ENCODE results near the gene MYLK. TPM values are rescaled to one million over a fixed set of nuclear protein-coding genes. Genes with fewer than 3 reads are reported as not detected.
A peak's percentile ranks its signal among the peaks of the same experiment; 100 is the strongest.

The MYLK gene
- total RNA-seq, 1 donor from 2014 or later: 26.6 TPM

- no peak overlapping the region for H3K27ac ChIP-seq (ENCODE audit: low read depth, low read length)
- H3K27me3 ChIP-seq (ENCODE audit: control insufficient read depth in 3 of 3, insufficient read depth in 3 of 3, low read length in 3 of 3): no peaks in the 10 kb centered on the region
- peaks cover 0 to 10% (median 4%) of the 10 kb centered on the region in 3 donors for H3K4me1 ChIP-seq (ENCODE audit: control insufficient read depth in 3 of 3, insufficient read depth in 3 of 3, low read length in 3 of 3)
- no peak overlapping the region for H3K4me3 ChIP-seq (ENCODE audit: low read length in 3 of 3)
- H3K36me3 ChIP-seq (ENCODE audit: control insufficient read depth in 3 of 3, insufficient read depth in 3 of 3, low read length in 3 of 3): no peaks in the 10 kb centered on the region
- H3K9me3 ChIP-seq (ENCODE audit: control insufficient read depth in 3 of 3, low read length in 3 of 3): no peaks in the 10 kb centered on the region
- no peak overlapping the region for H3K9ac ChIP-seq (ENCODE audit: low read depth in 1 of 3, low read length in 3 of 3)
Measured at GRCh38 chr3:123802007-123802625, 82.0 kb downstream of the MYLK start.

DNA sequence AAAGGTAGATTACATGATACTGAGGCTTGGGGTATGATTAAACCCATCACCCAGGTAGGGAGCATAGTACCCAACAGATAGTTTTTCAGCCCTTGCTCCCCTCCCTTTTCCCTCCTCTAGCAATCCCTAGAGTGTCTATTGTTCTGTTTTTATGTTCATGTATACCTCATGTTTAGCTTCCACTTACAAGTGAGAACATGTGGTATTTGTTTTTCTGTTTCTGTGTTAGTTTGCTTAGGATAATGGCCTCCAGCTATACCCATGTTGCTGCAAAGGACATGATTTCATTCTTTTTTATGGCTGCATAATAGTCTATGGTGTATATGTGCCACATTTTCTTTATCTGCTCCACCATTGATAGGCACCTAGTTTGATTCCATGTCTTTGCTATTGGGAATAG, 82.7 kb downstream of the MYLK start:
- Histone ChIP-seq H3K9ac (ENCODE audit: low read depth in 1 of 3, low read length in 3 of 3) (no peak overlapping the region), H3K4me1 (ENCODE audit: control insufficient read depth in 3 of 3, insufficient read depth in 3 of 3, low read length in 3 of 3) (peaks cover 0 to 10% (median 4%) of the 10 kb centered on the region in 3 donors), H3K36me3 (ENCODE audit: control insufficient read depth in 3 of 3, insufficient read depth in 3 of 3, low read length in 3 of 3) (no peaks in the 10 kb centered on the region), H3K27me3 (ENCODE audit: control insufficient read depth in 3 of 3, insufficient read depth in 3 of 3, low read length in 3 of 3) (no peaks in the 10 kb centered on the region), H3K4me3 (ENCODE audit: low read length in 3 of 3) (no peak overlapping the region), H3K27ac (ENCODE audit: low read depth, low read length) (no peak overlapping the region), H3K9me3 (ENCODE audit: control insufficient read depth in 3 of 3, low read length in 3 of 3) (no peaks in the 10 kb centered on the region)

GRCh38 chr3:123800362-123800682, 83.8 kb downstream of the MYLK start:
- Histone ChIP-seq H3K9ac (ENCODE audit: low read depth in 1 of 3, low read length in 3 of 3) (no peak overlapping the region), H3K36me3 (ENCODE audit: control insufficient read depth in 3 of 3, insufficient read depth in 3 of 3, low read length in 3 of 3) (no peaks in the 10 kb centered on the region), H3K27me3 (ENCODE audit: control insufficient read depth in 3 of 3, insufficient read depth in 3 of 3, low read length in 3 of 3) (no peaks in the 10 kb centered on the region), H3K4me3 (ENCODE audit: low read length in 3 of 3) (no peak overlapping the region), H3K4me1 (ENCODE audit: control insufficient read depth in 3 of 3, insufficient read depth in 3 of 3, low read length in 3 of 3) (peaks cover 0 to 10% (median 4%) of the 10 kb centered on the region in 3 donors), H3K27ac (ENCODE audit: low read depth, low read length) (no peak overlapping the region), H3K9me3 (ENCODE audit: control insufficient read depth in 3 of 3, low read length in 3 of 3) (no peaks in the 10 kb centered on the region)

DNA sequence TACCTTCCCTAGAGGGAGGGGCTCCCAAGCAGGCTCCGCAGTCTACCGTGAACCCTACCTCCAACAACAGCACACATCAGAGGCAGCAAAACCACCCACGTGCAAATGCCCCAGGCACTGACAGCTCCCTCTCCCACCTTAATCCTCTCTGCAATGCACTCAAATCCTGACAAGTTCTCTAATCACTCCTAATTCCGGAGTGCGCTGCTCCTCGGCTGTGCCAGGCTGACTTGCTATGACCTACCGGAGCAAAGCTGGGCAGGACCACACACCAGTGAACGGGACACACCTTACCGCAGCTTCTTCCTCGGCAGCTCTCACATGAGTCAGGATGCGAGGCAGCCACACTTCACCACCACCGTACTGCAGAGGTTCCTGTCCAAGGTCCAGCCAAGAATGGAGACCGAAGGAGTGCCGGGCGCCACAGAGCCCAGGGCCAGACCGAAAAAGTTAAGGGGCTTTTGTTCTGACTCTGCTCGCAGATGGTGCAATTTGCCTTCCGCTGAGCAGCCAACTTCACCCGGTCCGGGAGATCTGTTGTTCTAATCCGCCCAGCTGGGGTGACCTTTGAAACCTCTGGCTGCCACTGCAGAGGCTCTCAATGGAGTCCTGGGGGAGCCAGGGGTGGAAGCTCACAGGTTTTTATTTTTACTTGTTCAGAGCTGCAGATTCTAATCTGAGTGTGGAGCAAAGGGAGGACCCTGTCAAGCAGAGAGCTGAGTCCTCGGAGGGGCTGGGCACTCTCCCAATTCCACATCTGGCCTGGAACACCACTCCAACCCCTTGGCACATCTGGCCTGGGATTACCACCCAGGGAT, 84.4 kb downstream of the MYLK start:
- no peaks in the 10 kb centered on the region for H3K27me3 ChIP-seq (ENCODE audit: control insufficient read depth in 3 of 3, insufficient read depth in 3 of 3, low read length in 3 of 3)
- no peaks in the 10 kb centered on the region for H3K9me3 ChIP-seq (ENCODE audit: control insufficient read depth in 3 of 3, low read length in 3 of 3)
- peak overlapping the region; percentile 12 to 48 (median 22) for H3K4me3 ChIP-seq (ENCODE audit: low read length in 3 of 3)
- H3K27ac ChIP-seq (ENCODE audit: low read depth, low read length): no peak overlapping the region
- peak overlapping the region in 2 of 3 donors; percentile 36 to 40 for H3K9ac ChIP-seq (ENCODE audit: low read depth in 1 of 3, low read length in 3 of 3)
- H3K36me3 ChIP-seq (ENCODE audit: control insufficient read depth in 3 of 3, insufficient read depth in 3 of 3, low read length in 3 of 3): no peaks in the 10 kb centered on the region
- peaks cover 0 to 10% (median 4%) of the 10 kb centered on the region in 3 donors for H3K4me1 ChIP-seq (ENCODE audit: control insufficient read depth in 3 of 3, insufficient read depth in 3 of 3, low read length in 3 of 3)

DNA sequence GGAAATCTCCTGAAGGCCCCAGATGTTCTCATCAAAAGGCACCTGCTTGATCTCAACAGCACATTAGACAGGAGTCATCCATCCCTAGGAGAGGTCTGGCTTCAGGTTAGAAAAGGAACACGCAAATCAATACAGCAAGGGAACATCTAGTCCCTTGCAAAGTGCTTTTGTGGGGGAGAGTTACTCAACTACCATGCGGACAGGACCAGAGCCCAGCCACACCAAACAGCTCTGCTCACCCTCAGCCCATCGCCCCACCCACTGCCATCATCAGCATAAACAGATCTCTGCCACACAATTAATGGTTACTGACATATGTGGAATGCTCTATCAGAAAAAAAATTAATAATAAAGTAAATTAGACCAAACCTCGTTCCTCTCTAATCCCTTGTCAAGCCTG, 85.6 kb downstream of the MYLK start:
- H3K27ac ChIP-seq (ENCODE audit: low read depth, low read length): no peak overlapping the region
- peaks cover 0 to 10% (median 4%) of the 10 kb centered on the region in 3 donors for H3K4me1 ChIP-seq (ENCODE audit: control insufficient read depth in 3 of 3, insufficient read depth in 3 of 3, low read length in 3 of 3)

DNA sequence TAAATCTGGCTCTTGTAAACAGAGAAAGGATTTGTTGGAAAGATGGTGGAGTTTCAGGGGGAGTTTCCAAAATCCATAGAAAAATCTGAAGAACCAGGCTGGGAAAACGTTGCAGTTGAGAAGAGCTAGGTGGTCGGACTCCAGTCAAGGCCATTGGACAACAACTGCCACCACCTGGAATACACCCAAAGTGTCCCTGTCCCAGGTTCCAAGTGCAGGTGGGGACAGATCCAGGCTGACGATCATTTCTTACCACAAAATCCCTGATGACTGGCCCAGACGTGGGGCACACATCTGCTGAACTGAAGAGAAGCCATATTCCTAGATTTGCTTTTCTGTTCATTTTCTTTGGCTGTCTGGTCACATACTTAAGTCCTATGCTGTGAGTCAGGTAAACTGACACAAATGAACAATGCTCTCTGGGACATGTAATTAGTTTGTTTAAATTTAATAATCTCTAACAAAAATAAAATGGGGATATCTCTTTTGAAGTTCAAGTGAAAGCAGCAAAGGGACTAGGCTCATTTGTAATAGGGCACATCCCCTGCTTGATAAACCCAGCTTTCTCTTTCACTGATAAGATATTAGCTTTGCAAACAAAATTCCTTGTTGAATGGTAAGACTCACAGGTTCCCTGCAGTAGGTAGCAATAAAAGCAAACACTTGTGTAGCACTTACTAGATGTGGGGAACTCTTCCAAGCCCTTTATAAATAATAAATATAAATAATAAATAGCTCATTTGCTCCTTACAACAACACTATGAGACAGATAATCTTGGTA, 88.5 kb downstream of the MYLK start:
- no peaks in the 10 kb centered on the region for H3K9me3 ChIP-seq (ENCODE audit: control insufficient read depth in 3 of 3, low read length in 3 of 3)
- H3K4me3 ChIP-seq (ENCODE audit: low read length in 3 of 3): no peak overlapping the region
- no peaks in the 10 kb centered on the region for H3K36me3 ChIP-seq (ENCODE audit: control insufficient read depth in 3 of 3, insufficient read depth in 3 of 3, low read length in 3 of 3)
- no peak overlapping the region for H3K9ac ChIP-seq (ENCODE audit: low read depth in 1 of 3, low read length in 3 of 3)
- H3K27me3 ChIP-seq (ENCODE audit: control insufficient read depth in 3 of 3, insufficient read depth in 3 of 3, low read length in 3 of 3): no peaks in the 10 kb centered on the region
- H3K27ac ChIP-seq (ENCODE audit: low read depth, low read length): no peak overlapping the region
- H3K4me1 ChIP-seq (ENCODE audit: control insufficient read depth in 3 of 3, insufficient read depth in 3 of 3, low read length in 3 of 3): peaks cover 3 to 10% (median 6%) of the 10 kb centered on the region in 3 donors

More for the DNA sequence above, 85.6 kb downstream of the MYLK start:
- H3K9ac ChIP-seq (ENCODE audit: low read depth in 1 of 3, low read length in 3 of 3): no peak overlapping the region
- H3K9me3 ChIP-seq (ENCODE audit: control insufficient read depth in 3 of 3, low read length in 3 of 3): no peaks in the 10 kb centered on the region
- H3K27me3 ChIP-seq (ENCODE audit: control insufficient read depth in 3 of 3, insufficient read depth in 3 of 3, low read length in 3 of 3): no peaks in the 10 kb centered on the region
- no peak overlapping the region for H3K4me3 ChIP-seq (ENCODE audit: low read length in 3 of 3)
- H3K36me3 ChIP-seq (ENCODE audit: control insufficient read depth in 3 of 3, insufficient read depth in 3 of 3, low read length in 3 of 3): no peaks in the 10 kb centered on the region

GRCh38 chr3:123793425-123793824, 90.7 kb downstream of the MYLK start:
- Histone ChIP-seq H3K27ac (ENCODE audit: low read depth, low read length) (no peak overlapping the region), H3K9ac (ENCODE audit: low read depth in 1 of 3, low read length in 3 of 3) (no peak overlapping the region), H3K9me3 (ENCODE audit: control insufficient read depth in 3 of 3, low read length in 3 of 3) (no peaks in the 10 kb centered on the region), H3K27me3 (ENCODE audit: control insufficient read depth in 3 of 3, insufficient read depth in 3 of 3, low read length in 3 of 3) (no peaks in the 10 kb centered on the region), H3K36me3 (ENCODE audit: control insufficient read depth in 3 of 3, insufficient read depth in 3 of 3, low read length in 3 of 3) (no peaks in the 10 kb centered on the region), H3K4me3 (ENCODE audit: low read length in 3 of 3) (no peak overlapping the region), H3K4me1 (ENCODE audit: control insufficient read depth in 3 of 3, insufficient read depth in 3 of 3, low read length in 3 of 3) (peaks cover 0 to 3% (median 2%) of the 10 kb centered on the region in 3 donors)

DNA sequence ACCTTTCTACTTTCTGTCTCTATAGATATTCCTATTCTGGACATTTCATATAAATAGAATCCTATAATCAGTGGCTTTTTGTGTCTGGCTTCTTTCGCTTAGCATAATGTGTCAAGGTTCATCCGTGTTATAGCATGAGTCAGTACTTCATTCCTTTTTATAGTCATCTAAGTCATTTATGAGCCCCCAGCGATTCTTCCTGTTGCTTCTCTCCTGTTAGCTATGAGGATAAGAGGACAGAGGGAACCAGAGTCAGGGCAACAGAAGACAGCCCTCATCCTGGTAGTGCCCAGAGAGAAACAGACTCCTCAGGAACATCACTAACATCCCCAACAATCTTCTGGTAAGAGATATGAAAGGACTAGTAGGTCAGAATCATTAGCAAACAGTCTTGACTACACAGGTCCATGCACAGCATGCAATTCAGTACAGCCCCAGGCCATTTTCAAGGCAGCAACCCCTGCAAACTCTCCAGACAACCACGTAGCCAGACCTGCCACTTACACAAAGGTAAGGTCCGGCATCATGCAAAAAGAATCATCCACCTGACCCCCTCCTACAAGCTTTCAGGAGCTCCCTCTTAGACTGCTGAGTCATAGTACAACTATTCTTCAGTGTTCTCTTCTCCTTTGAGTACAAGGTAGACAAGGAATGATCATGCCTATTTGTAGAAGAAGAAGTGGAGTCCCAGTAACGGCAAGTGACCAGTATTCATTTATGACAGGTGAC, 91.5 kb downstream of the MYLK start:
- Histone ChIP-seq H3K4me1 (ENCODE audit: control insufficient read depth in 3 of 3, insufficient read depth in 3 of 3, low read length in 3 of 3) (peaks cover 0 to 3% (median 2%) of the 10 kb centered on the region in 3 donors), H3K27me3 (ENCODE audit: control insufficient read depth in 3 of 3, insufficient read depth in 3 of 3, low read length in 3 of 3) (no peaks in the 10 kb centered on the region), H3K9me3 (ENCODE audit: control insufficient read depth in 3 of 3, low read length in 3 of 3) (no peaks in the 10 kb centered on the region), H3K9ac (ENCODE audit: low read depth in 1 of 3, low read length in 3 of 3) (no peak overlapping the region), H3K36me3 (ENCODE audit: control insufficient read depth in 3 of 3, insufficient read depth in 3 of 3, low read length in 3 of 3) (no peaks in the 10 kb centered on the region), H3K27ac (ENCODE audit: low read depth, low read length) (no peak overlapping the region), H3K4me3 (ENCODE audit: low read length in 3 of 3) (no peak overlapping the region)

DNA sequence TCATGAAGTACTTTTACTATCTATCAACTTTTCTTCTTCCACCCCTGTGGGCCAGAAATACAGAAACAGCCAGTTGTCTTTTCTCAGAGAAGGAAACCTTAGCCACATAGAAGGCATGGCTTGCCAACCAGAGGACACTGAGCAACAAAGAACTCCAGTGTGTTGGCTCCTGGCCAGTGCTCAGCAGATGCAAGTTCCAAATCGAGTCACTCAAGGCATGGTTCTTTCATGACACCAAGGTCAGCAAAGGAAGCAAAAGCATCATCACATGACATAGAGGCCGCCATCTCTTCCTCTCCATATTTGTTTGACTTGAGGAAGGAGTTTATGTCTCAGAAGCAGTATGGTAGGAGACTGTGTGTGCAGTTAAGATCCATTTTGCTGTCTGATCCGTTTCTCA, 92.2 kb downstream of the MYLK start:
- no peak overlapping the region for H3K4me3 ChIP-seq (ENCODE audit: low read length in 3 of 3)
- H3K9me3 ChIP-seq (ENCODE audit: control insufficient read depth in 3 of 3, low read length in 3 of 3): no peaks in the 10 kb centered on the region
- H3K9ac ChIP-seq (ENCODE audit: low read depth in 1 of 3, low read length in 3 of 3): no peak overlapping the region
- H3K4me1 ChIP-seq (ENCODE audit: control insufficient read depth in 3 of 3, insufficient read depth in 3 of 3, low read length in 3 of 3): peaks cover 0 to 3% (median 2%) of the 10 kb centered on the region in 3 donors
- no peaks in the 10 kb centered on the region for H3K36me3 ChIP-seq (ENCODE audit: control insufficient read depth in 3 of 3, insufficient read depth in 3 of 3, low read length in 3 of 3)
- H3K27me3 ChIP-seq (ENCODE audit: control insufficient read depth in 3 of 3, insufficient read depth in 3 of 3, low read length in 3 of 3): no peaks in the 10 kb centered on the region
- H3K27ac ChIP-seq (ENCODE audit: low read depth, low read length): no peak overlapping the region

Data from skeletal muscle tissue (tissue), 4 donors.